ENCODE data around the gene MAPK10. TPM values are rescaled to one million over a fixed set of nuclear protein-coding genes. Genes with fewer than 3 reads are reported as not detected.

The MAPK10 gene
- polyA plus RNA-seq, 10 donors, result 2.4 to 6.9 (median 4.1) TPM

- no peak for DNase-seq
Observed at GRCh38 chr4:86278126-86278525, 81.7 kb downstream of the MAPK10 start.

GRCh38 chr4:86274642-86275041 lies 85.2 kb downstream of the MAPK10 start:
- DNase-seq, result no peak

- no peak for DNase-seq
Observed at GRCh38 chr4:86272669-86273068, 87.2 kb downstream of the MAPK10 start.

GRCh38 chr4:86271057-86271456 lies 88.8 kb downstream of the MAPK10 start:
- DNase-seq, result no peak

- DNase-seq, result no peak
Observed at GRCh38 chr4:86269354-86269753, 90.5 kb downstream of the MAPK10 start.

- DNase-seq, result no peak
Observed at GRCh38 chr4:86264241-86264640, 95.6 kb downstream of the MAPK10 start.

GRCh38 chr4:86261636-86262035 lies 98.2 kb downstream of the MAPK10 start:
- peak in 1 of 3 donors; percentile 8 for DNase-seq

GRCh38 chr4:86256086-86256485 lies 103.8 kb downstream of the MAPK10 start:
- no peak for DNase-seq

GRCh38 chr4:86250619-86251018 lies 109.2 kb downstream of the MAPK10 start:
- DNase-seq, result no peak

- DNase-seq, result no peak
Observed at GRCh38 chr4:86250006-86250405, 109.8 kb downstream of the MAPK10 start.

GRCh38 chr4:86249074-86249473 lies 110.8 kb downstream of the MAPK10 start:
- no peak for DNase-seq

- no peak for DNase-seq
Observed at GRCh38 chr4:86247906-86248305, 111.9 kb downstream of the MAPK10 start.

GRCh38 chr4:86247320-86247719 lies 112.5 kb downstream of the MAPK10 start:
- DNase-seq, result no peak

GRCh38 chr4:86243750-86244149 lies 116.1 kb downstream of the MAPK10 start:
- no peak for DNase-seq

GRCh38 chr4:86242677-86243076 lies 117.2 kb downstream of the MAPK10 start:
- no peak for DNase-seq

GRCh38 chr4:86235549-86235948 lies 124.3 kb downstream of the MAPK10 start:
- no peak for DNase-seq

GRCh38 chr4:86233681-86234080 lies 126.2 kb downstream of the MAPK10 start:
- DNase-seq, result peak in 1 of 3 donors; percentile 36

GRCh38 chr4:86233090-86233489 lies 126.8 kb downstream of the MAPK10 start:
- DNase-seq, result no peak

- no peak for DNase-seq
Observed at GRCh38 chr4:86223472-86223871, 136.4 kb downstream of the MAPK10 start.

GRCh38 chr4:86221002-86221401 lies 138.9 kb downstream of the MAPK10 start:
- no peak for DNase-seq

GRCh38 chr4:86220121-86220520 lies 139.7 kb downstream of the MAPK10 start:
- no peak for DNase-seq

GRCh38 chr4:86218746-86219473 lies 140.9 kb downstream of the MAPK10 start:
- DNase-seq, result no peak

- DNase-seq, result no peak
Observed at GRCh38 chr4:86203176-86203575, 156.7 kb downstream of the MAPK10 start.

GRCh38 chr4:86185659-86186058 lies 174.2 kb downstream of the MAPK10 start:
- no peak for DNase-seq

All from muscle of back (tissue), 11 donors.